Measurements from ENCODE around the gene AP3B1.

GRCh38 chr5:78213799-78214198 is 80.7 kb downstream of the AP3B1 start:
- TF ChIP-seq CTCF (IDR thresholded peaks at IDR 0.05; ENCODE audit: poor library complexity) (no peak), EZH2 (IDR thresholded peaks at IDR 0.05; ENCODE audit: borderline replicate concordance) (no peak)
